H9 (cell line): Measurements from ENCODE around the gene DES. TPM values are rescaled to one million over a fixed set of nuclear protein-coding genes. Genes with fewer than 3 reads are reported as not detected.

Source experiments
- DNase-seq: peaks from one replicate; pipeline ENCODE4 v3.0.0-alpha.2; 2017
- H2AFZ ChIP-seq: one replicate; pipeline ENCODE4 v1.6.1; 2013; ENCODE audit warnings: mild to moderate bottlenecking, low read length, control low read depth, moderate library complexity
- H2AK5ac ChIP-seq: 2 replicates; pipeline ENCODE4 v1.6.1; 2013; ENCODE audit warnings: low read length, control low read depth, mixed read lengths; ENCODE audit not compliant: insufficient read length
- H2BK120ac ChIP-seq: one replicate; pipeline ENCODE4 v1.6.1; 2013; ENCODE audit warnings: low read depth, mild to moderate bottlenecking, low read length, control low read depth, inconsistent platforms; ENCODE audit not compliant: poor library complexity, severe bottlenecking
- H2BK12ac ChIP-seq: 2 replicates; pipeline ENCODE4 v1.6.1; 2013; ENCODE audit warnings: low read length, control low read depth, mixed read lengths, low read depth; ENCODE audit not compliant: insufficient read length
- H2BK15ac ChIP-seq: 2 replicates; pipeline ENCODE4 v1.6.1; 2013; ENCODE audit warnings: low read depth, low read length, control low read depth
- H2BK20ac ChIP-seq: one replicate; pipeline ENCODE4 v1.6.1; 2013; ENCODE audit warnings: low read depth, mild to moderate bottlenecking, low read length, control low read depth, inconsistent platforms; ENCODE audit not compliant: poor library complexity, severe bottlenecking
- H2BK5ac ChIP-seq: 2 replicates; pipeline ENCODE4 v1.6.1; 2013; ENCODE audit warnings: low read length, control low read depth, mixed read lengths; ENCODE audit not compliant: insufficient read length
- H3K14ac ChIP-seq: 2 replicates; pipeline ENCODE4 v1.6.1; 2013; ENCODE audit warnings: low read length, control low read depth; ENCODE audit not compliant: insufficient read depth
- H3K18ac ChIP-seq: 2 replicates; pipeline ENCODE4 v1.6.1; 2013; ENCODE audit warnings: low read depth, mild to moderate bottlenecking, mixed read lengths, low read length, control low read depth; ENCODE audit not compliant: insufficient read length
- H3K23ac ChIP-seq: 2 replicates; pipeline ENCODE4 v1.6.1; 2013; ENCODE audit warnings: low read length, control low read depth, mixed read lengths, low read depth; ENCODE audit not compliant: insufficient read length
- H3K23me2 ChIP-seq: 2 replicates; pipeline ENCODE4 v1.6.1; 2013; ENCODE audit warnings: low read depth, mild to moderate bottlenecking, mixed read lengths, low read length, control low read depth; ENCODE audit not compliant: insufficient read length, poor library complexity, severe bottlenecking
- H3K27ac ChIP-seq: 2 replicates; pipeline ENCODE4 v1.5.1; 2013; ENCODE audit warnings: low read length, control low read depth, mixed read lengths, low read depth; ENCODE audit not compliant: insufficient read length
- H3K27me3 ChIP-seq: 2 replicates; pipeline ENCODE4 v1.6.1; 2013; ENCODE audit warnings: low read length, control low read depth, inconsistent platforms; ENCODE audit not compliant: insufficient read depth
- H3K4ac ChIP-seq: 2 replicates; pipeline ENCODE4 v1.6.1; 2013; ENCODE audit warnings: low read depth, mild to moderate bottlenecking, control low read depth, inconsistent platforms, low read length, moderate library complexity
- H3K4me1 ChIP-seq: 2 replicates; pipeline ENCODE4 v1.6.1; 2013; ENCODE audit warnings: low read length, control low read depth, inconsistent platforms; ENCODE audit not compliant: insufficient read depth
- H3K4me2 ChIP-seq: 2 replicates; pipeline ENCODE4 v1.6.1; 2013; ENCODE audit warnings: low read length, control low read depth, mixed read lengths; ENCODE audit not compliant: insufficient read length, insufficient read depth
- H3K56ac ChIP-seq: 2 replicates; pipeline ENCODE4 v1.6.1; 2013; ENCODE audit warnings: low read depth, mild to moderate bottlenecking, mixed read lengths, low read length, control low read depth; ENCODE audit not compliant: insufficient read length
- H3K79me1 ChIP-seq: 2 replicates; pipeline ENCODE4 v1.6.1; 2013; ENCODE audit warnings: low read depth, mild to moderate bottlenecking, moderate library complexity, low read length, control low read depth, inconsistent platforms; ENCODE audit not compliant: insufficient read depth, poor library complexity, severe bottlenecking
- H3K79me2 ChIP-seq: 2 replicates; pipeline ENCODE4 v1.6.1; 2013; ENCODE audit warnings: low read length, control low read depth, inconsistent platforms; ENCODE audit not compliant: insufficient read depth
- H3K9ac ChIP-seq: 2 replicates; pipeline ENCODE4 v1.6.1; 2013; ENCODE audit warnings: low read length, control low read depth, mixed read lengths; ENCODE audit not compliant: insufficient read length; ENCODE audit errors: extremely low read depth
- H3K9me3 ChIP-seq: one replicate; pipeline ENCODE4 v1.6.1; 2013; ENCODE audit warnings: low read depth, low read length, inconsistent platforms; ENCODE audit not compliant: control insufficient read depth
- H3T11ph ChIP-seq: one replicate; pipeline ENCODE4 v1.6.1; 2013; ENCODE audit warnings: mild to moderate bottlenecking, low read length, control low read depth, inconsistent platforms
- H4K20me1 ChIP-seq: one replicate; pipeline ENCODE4 v1.6.1; 2013; ENCODE audit not compliant: control insufficient read depth, insufficient read length, insufficient read depth
- H4K5ac ChIP-seq: 2 replicates; pipeline ENCODE4 v1.6.1; 2013; ENCODE audit warnings: low read depth, mild to moderate bottlenecking, mixed read lengths, low read length, control low read depth; ENCODE audit not compliant: insufficient read length
- H4K8ac ChIP-seq: replicated peaks from 2 replicates; pipeline ENCODE4 v1.6.1; 2013; ENCODE audit warnings: low read length, control low read depth, mixed read lengths, low read depth; ENCODE audit not compliant: insufficient read length
- H4K91ac ChIP-seq: 2 replicates; pipeline ENCODE4 v1.6.1; 2013; ENCODE audit warnings: low read depth, mild to moderate bottlenecking, moderate library complexity, mixed read lengths, low read length, control low read depth; ENCODE audit not compliant: insufficient read length
- H3K27ac Mint-ChIP-seq, 3 experiments: 2 replicates in 2 of 3; 3 replicates in 1 of 3; pipeline ENCODE4 v1.8.0; 2020 to 2021; ENCODE audit warnings: mixed read lengths in 3 of 3, mild to moderate bottlenecking in 1 of 3, moderate library complexity in 1 of 3
- H3K27me3 Mint-ChIP-seq: 2 replicates; pipeline ENCODE4 v1.8.0; 2021; ENCODE audit warnings: low read depth, mild to moderate bottlenecking, moderate library complexity, mixed read lengths
- H3K36me3 Mint-ChIP-seq, 3 experiments: 2 replicates in 2 of 3; 3 replicates in 1 of 3; pipeline ENCODE4 v1.8.0; 2020 to 2021; ENCODE audit warnings: low read depth in 3 of 3, mixed read lengths in 3 of 3; ENCODE audit not compliant: insufficient read depth in 1 of 3
- H3K4me1 Mint-ChIP-seq, 2 experiments: 2 replicates each; pipeline ENCODE4 v1.8.0; 2020; ENCODE audit warnings: mixed read lengths in 2 of 2
- H3K4me3 Mint-ChIP-seq, 2 experiments: 2 replicates in 1 of 2; 3 replicates in 1 of 2; pipeline ENCODE4 v1.8.0; 2020 to 2021; ENCODE audit warnings: mild to moderate bottlenecking in 2 of 2, mixed read lengths in 2 of 2, moderate library complexity in 1 of 2
- H3K9me3 Mint-ChIP-seq, 2 experiments: 2 replicates in 1 of 2; 3 replicates in 1 of 2; pipeline ENCODE4 v1.8.0; 2020; ENCODE audit warnings: mild to moderate bottlenecking in 2 of 2, mixed read lengths in 2 of 2, moderate library complexity in 1 of 2
- CTCF ChIP-seq: fragments of 200-600 bp; sonication (generic); conservative IDR thresholded peaks from 3 replicates; pipeline ENCODE4 v1.8.0; 2021; ENCODE audit warnings: antibody characterized with exemption, mild to moderate bottlenecking
- WGBS: extraction: QIAGEN DNeasy Blood & Tissue Kit; methylation state at CpG from one replicate; pipeline ENCODE4 v1.1.7; 2013; ENCODE audit warnings: missing lambda C conversion rate, low lambda C conversion rate, mixed read lengths; ENCODE audit not compliant: insufficient read length; ENCODE audit errors: extremely low coverage; 5-methylcytosine and 5-hydroxymethylcytosine counted together
- total RNA-seq: library from RNA; stranded (reverse); gene quantifications from 2 replicates; pipeline ENCODE4 v1.2.1, GENCODE V29; 2021

Gene DES
- total RNA-seq, 1 experiment from 2014 or later = 4.6 TPM

- Histone ChIP-seq H4K91ac (no peak overlapping the region), H3K27ac (no peak overlapping the region), H3K4ac (no peak overlapping the region), H2BK120ac (no peak overlapping the region), H3K79me2 (no peaks in the 10 kb centered on the region), H3K14ac (no peak overlapping the region), H3K18ac (no peak overlapping the region), H3K56ac (no peak overlapping the region), H2BK15ac (no peak overlapping the region), H3K23me2 (no peaks in the 10 kb centered on the region), H4K5ac (no peak overlapping the region), H2AFZ (no peak overlapping the region), H3K4me1 (no peaks in the 10 kb centered on the region; the same call in 1 of the 2 replicates), H3T11ph (no peak overlapping the region), H3K79me1 (no peaks in the 10 kb centered on the region), H2BK12ac (no peak overlapping the region), H2BK5ac (no peak overlapping the region), H3K27me3 (no peaks in the 10 kb centered on the region), H3K9me3 (no peaks in the 10 kb centered on the region), H2AK5ac (no peak overlapping the region), H3K4me2 (no peak overlapping the region), H3K23ac (no peak overlapping the region), H4K20me1 (no peaks in the 10 kb centered on the region), H3K9ac (no peak overlapping the region), H2BK20ac (no peak overlapping the region), H4K8ac (no peak overlapping the region)
- H3K27ac Mint-ChIP-seq = no peak overlapping the region
- H3K4me1 Mint-ChIP-seq = peaks cover 16 to 23% of the 10 kb centered on the region in 2 experiments
- WGBS = no CpG with 5 or more reads among the region's 21 CpGs
- H3K4me3 Mint-ChIP-seq = no peak overlapping the region
- no peaks in the 10 kb centered on the region for H3K27me3 Mint-ChIP-seq
- no peaks in the 10 kb centered on the region for H3K9me3 Mint-ChIP-seq
- peak; percentile 25; the same call in 1 of the 3 replicates for TF ChIP-seq CTCF
- no peak for DNase-seq
- H3K36me3 Mint-ChIP-seq = peaks cover 4 to 20% (median 9%) of the 10 kb centered on the region in 3 experiments
Observed at GRCh38 chr2:219464286-219465032, 46.3 kb downstream of the DES start.
